Hematopoietic multipotent progenitor cell (in vitro differentiated cells): ENCODE results near the gene FCRL3. TPM values are rescaled to one million over a fixed set of nuclear protein-coding genes. Genes with fewer than 3 reads are reported as not detected.
"Not testable (repeated sequence)": the region's sequence is repeated elsewhere in the genome, so short reads cannot be mapped to it uniquely, and the experiment has no call there.

Experiments
- DNase-seq, 3 donors: peaks; one replicate each; pipeline ENCODE4 v3.0.0-alpha.2; 2011 to 2015; ENCODE audit warnings: low read depth in 2 of 3, low spot score in 2 of 3
- total RNA-seq: library from RNA; depleted of rRNA; stranded (reverse); fragments of >200 nt; gene quantifications from one replicate; pipeline ENCODE4 v1.2.3, GENCODE V29; 2012

Gene FCRL3, protein sequence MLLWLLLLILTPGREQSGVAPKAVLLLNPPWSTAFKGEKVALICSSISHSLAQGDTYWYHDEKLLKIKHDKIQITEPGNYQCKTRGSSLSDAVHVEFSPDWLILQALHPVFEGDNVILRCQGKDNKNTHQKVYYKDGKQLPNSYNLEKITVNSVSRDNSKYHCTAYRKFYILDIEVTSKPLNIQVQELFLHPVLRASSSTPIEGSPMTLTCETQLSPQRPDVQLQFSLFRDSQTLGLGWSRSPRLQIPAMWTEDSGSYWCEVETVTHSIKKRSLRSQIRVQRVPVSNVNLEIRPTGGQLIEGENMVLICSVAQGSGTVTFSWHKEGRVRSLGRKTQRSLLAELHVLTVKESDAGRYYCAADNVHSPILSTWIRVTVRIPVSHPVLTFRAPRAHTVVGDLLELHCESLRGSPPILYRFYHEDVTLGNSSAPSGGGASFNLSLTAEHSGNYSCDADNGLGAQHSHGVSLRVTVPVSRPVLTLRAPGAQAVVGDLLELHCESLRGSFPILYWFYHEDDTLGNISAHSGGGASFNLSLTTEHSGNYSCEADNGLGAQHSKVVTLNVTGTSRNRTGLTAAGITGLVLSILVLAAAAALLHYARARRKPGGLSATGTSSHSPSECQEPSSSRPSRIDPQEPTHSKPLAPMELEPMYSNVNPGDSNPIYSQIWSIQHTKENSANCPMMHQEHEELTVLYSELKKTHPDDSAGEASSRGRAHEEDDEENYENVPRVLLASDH
- 0.54 TPM for total RNA-seq

DNA sequence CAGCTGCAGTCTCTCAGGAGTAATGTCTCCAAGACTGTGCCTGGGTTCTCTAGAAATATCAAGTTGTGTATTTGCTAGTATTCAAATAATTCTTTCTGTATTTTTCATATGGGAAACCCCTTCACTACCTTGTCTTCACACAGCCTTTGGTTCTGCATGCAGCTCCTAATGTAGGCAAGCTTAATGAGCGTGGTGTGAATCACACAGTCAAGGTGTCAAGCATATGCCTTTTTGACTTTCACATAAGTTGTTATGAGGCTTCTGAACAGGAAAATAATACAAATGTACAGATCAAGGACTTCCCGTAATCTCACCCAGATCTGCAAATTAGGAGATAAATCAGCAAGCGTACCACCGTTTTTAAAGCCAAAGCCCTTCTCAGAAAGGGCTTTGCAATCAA lies at the start of gene FCRL3:
TSS of gene FCRL3 (minus strand) at position 38 of the 400 bp plus-strand sequence. CDS start 280 bp downstream, outside the sequence.
- no peak for DNase-seq

DNA sequence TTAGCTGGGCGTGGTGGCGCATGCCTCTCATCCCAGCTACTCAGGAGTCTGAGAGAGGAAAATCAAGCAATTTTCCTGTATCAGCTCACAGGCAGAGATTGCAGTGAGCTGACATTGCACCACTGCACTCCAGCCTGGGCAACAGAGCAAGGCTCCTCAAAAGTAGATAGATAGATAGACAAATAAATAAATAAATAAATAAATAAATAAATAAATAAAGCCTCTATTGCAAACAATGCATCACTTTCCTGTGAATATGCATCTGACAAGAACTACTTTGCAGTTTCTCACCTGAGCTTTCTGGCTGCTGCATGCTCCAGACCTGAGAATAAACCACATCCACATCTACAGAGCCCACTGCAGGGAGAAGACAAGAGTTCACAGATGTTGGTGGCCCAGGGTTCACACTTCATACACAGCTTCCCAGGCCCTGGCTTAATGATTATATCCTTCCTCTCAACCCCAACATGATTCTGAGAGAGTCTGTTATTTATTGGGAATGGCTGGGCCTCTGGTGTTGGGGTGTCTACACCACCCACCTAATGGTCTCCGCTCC lies 47.8 kb upstream of the FCRL3 start:
- no peak for DNase-seq

DNA sequence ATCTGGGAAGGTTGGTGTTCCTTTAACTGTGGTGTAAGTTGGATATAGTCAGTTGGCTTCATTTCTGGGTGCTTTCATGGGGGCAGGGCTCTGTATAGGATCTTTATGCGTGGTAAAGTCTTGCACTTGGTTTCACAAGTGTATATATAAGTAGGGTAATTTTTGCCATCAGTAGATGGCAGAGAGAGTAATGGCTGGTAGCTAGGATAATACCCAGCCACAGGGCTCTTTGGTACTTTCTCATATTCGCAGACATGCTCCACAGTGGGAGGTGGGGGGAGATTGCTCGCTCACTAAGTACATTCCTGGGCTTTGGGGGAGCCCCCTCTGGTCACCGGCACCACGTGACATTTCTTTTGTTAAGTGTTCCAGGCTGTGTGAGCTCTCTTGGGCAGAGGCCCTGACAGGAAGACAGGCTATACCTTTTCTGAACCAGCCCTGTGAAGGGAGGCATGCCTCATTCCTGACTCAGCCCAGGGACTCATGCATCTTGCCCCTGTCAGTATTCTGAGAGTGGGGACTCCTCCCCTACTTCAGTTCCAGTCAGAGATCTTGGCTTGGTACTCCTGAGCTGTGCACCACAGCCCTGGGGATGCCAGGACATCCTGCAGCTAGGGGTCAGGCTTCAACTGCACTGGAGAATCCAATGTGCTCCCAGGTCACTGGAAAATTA lies 38.8 kb upstream of the FCRL3 start:
- DNase-seq = no peak

DNA sequence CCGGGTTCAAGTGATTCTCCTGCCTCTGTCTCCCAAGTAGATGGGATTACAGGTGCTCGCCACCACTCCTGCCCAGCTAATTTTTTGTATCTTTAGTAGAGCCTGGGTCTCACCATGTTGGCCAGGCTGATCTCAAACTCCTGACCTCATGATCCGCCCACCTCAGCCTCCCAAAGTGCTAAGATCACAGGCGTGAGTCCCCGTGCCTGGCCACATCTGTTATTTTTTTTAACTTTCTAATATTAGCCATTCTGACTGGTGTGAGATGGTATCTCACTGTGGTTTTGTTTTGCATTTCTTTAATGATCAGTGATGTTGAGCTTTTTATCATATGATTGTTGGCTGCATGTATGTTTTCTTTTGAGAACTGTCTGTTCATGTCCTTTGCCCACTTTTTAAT lies 35.4 kb upstream of the FCRL3 start:
- not testable (repeated sequence) for DNase-seq

DNA sequence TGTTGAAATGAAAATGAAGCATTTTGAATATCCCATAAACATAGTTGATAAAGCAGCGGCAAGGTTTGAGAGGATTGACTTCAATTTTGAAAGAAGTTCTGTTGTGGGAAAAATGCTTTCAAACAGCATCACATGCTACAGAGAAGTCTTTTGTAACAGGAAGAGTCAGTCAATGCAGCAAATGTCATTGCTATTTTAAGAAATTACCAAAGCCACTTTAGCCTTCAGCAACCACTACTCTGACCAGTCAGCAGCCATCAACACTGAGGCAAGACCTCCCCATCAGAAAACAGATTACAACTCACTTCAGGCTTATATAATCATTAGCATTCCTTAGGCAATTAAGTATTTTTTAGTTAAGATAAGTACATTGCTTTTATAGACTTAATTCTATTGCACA lies 33.8 kb upstream of the FCRL3 start:
- no peak for DNase-seq

DNA sequence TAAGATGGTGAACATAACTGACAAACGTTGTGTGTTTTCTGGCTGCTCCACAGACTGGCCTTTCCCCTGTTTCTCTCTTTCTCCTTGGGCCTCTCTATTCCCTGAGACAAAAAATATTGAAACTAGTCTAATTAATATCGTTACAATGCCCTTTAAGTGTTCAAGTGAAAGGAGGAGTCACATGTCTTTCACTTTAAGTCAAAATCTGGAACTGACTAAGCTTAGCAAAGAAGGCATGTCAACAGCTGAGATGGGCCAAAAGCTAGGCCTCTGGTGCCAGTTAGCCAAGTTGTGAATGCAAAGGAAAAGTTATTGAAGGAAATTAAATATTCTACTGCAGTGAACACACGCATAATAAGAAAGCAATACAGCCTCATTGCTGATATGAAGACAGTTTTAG lies 32.2 kb upstream of the FCRL3 start:
- DNase-seq = no peak

DNA sequence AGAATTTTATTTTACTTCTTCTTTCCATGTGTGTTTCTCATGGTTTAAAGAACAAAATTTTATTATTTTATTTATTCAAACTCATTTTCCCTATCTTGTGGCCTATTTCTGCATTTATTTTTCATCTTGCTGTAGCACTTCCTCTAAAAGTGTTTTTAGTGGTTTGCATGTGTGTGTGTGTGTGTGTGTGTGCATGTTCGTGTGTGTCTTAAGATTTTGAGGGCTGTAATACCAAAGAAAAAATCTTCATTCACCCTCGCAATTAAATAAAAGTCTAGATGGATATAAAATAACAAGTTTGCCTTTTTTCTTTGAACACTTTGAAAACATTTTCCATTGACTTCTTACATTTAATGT lies 24.6 kb upstream of the FCRL3 start:
- DNase-seq = peak in 2 of 3 donors; percentile 53 to 91

DNA sequence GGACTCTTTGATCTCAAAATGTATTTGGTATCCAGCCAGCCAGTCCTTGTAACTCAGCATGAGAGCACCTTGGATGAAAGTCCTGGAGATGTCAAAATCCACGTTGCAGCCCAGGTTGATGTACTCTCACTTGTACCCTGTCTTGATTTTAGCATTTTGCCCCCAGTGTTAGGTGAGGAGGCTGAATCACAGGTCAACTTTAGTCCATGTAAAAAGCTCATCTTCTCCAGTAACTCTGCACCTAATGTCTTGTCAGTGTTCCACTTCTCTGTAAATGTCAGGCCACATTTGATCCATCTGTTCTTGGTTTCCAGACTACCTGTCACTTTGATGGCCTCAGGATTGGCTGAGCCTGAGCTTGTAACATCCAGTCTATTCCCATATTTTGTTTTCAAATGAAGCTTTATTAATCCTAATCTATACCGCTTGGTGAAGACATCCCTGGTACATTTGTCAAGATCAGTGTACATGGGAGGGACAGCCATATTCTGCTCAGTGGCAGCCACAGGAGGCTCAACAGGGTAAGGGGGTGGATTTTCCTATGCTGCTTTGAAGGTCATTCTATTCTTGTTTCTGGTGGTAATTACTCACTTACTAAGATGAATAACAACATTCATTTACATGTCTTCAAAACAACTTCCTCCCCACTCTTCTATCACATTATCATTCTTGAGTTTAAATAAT lies 24.1 kb upstream of the FCRL3 start:
- no peak for DNase-seq

DNA sequence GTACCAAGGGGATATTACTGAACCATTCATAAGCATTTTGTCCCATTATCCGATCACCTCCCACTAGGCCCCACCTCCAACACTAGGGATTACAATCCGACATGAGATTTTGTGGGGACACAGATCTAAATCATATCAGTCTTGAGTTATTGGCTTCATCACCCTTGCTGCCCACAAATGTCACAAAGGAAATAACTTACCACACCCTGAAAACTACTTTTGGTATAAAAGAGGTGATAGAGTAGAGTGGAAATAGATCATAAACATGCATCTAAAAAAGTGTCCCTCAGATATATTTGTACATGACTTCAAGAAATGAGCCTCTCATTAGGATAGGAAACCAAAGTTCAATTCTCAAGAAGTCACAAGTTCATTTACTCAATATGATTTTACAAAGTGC lies 22.6 kb upstream of the FCRL3 start:
- no peak for DNase-seq

DNA sequence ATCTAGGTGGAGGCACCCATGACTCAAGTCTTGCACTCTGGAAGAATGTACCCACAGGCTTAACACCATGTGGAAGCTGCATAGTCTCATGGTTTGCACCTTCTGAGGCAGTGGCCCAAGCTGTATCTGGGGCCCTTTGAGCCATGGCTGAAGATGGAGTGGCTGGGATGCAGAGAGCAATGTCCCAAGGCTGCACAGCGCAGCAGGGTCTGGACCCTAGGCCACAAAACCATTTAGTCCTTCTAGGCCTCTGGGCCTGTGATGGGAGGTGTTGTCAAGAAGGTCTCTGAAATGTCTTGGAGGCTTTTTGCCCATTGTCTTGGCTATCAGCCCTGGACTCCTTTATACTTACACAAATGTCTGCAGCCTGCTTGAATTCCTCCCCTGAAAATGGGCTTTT lies 21.4 kb upstream of the FCRL3 start:
- no peak for DNase-seq

DNA sequence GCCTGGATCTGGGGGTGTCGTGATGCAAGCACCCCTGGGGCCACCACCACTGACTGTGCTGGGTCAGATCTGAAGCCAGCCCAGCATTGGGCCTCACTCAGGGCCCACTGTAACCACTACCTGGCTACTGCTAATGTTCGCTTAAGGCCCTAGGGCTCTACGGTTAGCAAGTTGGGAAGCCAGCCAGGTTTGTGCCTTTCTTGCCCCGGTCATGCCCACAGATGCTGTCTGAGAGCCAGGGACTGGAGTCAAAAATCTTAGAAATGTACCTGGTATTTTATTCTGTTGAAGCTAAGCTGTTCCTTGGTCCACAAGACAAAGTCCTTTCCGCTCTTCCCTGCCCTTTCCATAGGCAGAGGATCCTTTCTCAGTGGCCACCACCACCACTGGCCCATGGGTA lies 15.2 kb upstream of the FCRL3 start:
- DNase-seq = no peak

DNA sequence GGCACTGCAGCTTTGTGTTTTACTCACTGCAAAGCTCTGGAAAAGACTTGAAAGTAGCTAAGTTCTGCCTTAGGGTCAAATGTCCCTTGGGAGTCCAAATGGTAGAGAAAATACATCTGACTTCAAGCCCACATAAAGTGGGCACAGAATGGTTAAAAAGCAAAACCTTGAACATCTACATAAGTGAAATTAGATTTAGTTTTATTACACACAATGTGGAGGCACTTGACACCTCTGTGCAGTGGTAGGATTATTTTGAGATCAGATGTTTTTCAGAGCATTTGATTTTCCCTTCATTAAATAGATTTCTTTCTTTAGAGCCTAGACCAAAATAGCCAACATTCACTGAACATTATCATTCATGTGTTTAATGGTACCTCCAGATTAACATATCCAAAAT lies 11.2 kb upstream of the FCRL3 start:
- no peak for DNase-seq

DNA sequence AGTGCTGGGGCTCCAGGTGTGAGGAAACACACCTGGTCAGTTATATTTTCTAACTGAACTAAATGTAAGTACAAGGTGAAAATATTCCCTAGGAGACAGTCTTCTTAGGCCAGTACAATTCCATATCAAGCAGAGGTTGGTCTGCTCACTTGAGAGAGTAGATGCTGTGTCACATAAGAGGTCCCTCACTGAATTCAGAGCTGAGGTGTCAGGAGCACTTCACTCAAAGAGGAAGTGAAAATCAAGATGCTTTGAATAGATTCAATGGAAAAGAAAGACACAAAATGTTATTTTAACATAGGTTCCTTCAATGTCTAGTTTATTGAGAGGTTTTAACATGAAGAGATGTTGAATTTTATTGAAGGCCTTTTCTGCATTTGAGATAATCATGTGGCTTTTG lies 4.3 kb upstream of the FCRL3 start:
- peak in 1 of 3 donors; percentile 39 for DNase-seq

DNA sequence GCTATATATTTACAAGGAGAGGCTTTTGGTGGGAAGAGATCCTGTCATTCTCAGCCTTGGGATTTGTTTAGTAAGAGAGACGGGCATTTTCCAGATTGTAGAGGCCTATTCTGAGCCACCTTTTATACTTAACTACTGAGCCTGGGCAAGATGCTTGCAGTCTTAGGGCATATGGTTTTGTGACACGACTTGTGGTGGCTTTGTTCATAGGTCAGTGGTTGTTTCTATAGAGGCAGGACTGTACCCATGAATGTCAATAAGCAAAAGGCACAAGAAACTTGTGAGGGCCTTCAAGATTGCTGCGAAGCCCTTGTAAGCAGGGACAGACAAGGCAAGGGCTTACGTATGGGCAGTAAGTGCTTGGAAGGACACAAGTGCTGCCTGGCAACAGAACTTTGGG lies 3.4 kb upstream of the FCRL3 start:
- no peak for DNase-seq

DNA sequence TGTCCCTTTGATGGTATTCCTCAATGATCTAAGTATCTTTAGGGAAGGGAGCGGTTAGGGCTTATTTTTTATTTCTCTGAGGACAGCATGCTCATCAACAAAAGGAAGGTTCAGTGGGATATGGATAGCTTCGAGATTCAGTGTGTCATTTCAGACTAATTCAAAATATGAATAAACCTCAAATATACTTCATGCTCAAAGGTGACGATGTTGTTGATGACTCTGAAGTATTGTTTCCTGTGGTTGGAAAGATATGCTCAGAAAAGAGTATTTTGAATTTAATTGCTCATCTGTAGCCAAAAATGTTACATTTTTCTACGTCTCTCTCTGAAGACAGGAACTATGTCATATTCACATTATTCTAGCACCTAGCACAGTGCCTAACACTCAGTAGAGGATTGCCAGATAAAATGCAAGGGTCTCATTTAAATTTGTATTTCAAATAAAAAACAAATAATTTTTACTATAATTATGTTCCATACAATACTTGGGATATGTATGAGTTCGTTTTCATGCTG lies 1.8 kb upstream of the FCRL3 start:
- no peak for DNase-seq

DNA sequence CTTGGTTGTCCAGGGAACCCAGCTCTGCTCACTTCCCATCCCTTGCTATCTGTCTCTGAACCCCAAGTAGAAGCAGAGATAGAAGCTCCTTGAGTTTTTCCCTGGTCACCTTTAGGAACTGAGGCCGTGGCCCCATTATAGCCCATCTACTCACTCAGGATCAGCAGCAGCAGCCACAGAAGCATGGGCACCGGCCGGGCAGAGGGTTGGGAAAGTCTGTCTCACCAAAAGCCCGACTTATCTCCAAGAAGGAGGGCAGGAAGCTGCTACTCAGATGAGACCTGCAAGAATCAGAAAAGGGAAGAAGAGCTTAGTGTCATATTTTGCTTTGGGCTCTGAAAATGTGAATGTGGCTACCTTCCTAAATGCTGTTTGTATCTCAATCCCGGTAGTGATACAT lies 264 bp downstream of the FCRL3 start:
- DNase-seq = no peak

DNA sequence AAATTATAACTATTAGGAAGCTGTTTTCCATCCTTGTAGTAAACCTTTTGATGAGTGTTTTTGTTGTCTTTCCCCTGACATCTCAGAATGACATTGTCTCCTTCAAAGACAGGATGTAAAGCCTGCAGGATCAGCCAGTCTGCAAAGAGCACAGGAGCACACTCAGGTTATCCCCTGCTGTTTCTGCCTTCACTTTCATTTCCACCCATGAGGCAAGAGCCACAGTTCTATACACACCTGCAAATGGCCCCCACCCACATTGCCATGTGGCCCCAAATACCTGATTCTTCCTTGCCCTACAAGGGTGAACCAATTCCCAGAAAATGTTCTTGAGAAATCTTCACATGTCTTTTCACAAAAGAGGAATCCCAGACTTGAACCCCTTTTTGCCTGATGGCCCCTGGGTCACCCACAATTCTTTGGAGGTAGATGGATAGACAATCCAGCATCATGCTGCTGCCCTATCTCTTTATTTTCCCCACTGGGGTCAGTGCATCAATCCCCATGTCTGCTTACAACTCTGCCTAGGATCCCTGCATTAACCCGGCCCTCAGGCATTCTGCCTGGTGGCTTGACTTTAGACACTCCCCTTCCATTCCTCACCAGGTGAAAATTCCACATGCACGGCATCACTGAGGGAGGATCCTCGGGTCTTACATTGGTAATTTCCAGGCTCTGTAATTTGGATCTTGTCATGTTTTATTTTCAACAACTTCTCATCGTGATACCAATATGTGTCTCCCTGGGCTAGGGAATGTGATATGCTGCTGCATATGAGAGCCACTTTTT lies 2.6 kb downstream of the FCRL3 start:
- no peak for DNase-seq

DNA sequence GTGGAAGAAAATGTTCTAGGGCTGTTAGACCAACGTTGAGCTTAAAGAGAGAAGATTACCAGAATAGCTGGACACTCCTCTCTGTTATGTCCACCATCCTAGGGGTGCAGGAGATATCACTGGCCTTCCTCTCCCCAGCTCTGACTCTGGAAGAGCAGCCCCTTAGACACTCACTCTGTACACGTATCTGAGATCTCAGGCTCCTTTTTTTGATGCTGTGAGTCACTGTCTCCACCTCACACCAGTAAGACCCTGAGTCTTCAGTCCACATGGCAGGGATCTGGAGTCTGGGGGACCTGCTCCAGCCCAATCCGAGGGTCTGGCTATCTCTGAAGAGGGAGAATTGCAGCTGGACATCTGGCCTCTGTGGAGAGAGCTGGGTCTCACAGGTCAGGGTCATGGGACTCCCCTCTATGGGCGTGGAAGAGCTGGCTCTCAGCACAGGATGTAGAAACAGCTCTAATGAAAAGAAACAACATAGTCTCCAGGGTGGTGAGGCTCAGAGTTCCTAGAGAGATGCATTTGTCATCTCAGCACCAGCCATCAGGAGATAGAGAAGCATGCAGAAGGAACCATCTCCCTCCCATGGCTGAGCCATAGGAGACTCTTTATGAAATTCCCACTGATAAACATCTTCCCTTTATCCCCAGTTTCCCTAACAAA lies 3.5 kb downstream of the FCRL3 start:
- no peak for DNase-seq

DNA sequence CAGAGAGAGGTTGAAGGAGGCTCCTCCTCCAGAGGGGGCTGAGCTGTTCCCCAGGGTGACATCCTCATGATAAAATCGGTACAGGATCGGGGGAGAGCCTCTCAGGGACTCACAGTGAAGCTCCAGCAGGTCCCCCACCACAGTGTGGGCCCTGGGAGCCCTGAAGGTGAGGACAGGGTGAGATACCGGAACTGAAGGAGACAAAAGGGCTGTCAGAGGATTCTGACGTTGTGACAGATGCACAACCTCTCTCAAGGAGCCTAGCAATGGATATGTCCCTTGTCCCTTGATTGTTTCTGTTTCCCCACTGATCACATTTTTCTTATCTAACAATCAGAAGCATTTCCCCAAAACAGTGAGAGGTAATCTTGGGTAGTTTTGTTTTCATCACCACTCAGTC lies 5.2 kb downstream of the FCRL3 start:
- no peak for DNase-seq
